Trophoblast cell (in vitro differentiated cells and primary cell): ENCODE measurements around the gene WT1.

Experiments
- DNase-seq, 2 donors: peaks; one replicate each; pipeline ENCODE4 v3.0.0-alpha.2; 2016
- H2AFZ ChIP-seq: 2 replicates; pipeline ENCODE4 v1.6.1; 2013; ENCODE audit warnings: low read length, moderate library complexity, mild to moderate bottlenecking; ENCODE audit not compliant: insufficient read depth, poor library complexity
- H2AK5ac ChIP-seq: 2 replicates; pipeline ENCODE4 v1.6.1; 2013; ENCODE audit warnings: mild to moderate bottlenecking, low read length
- H2BK120ac ChIP-seq: 2 replicates; pipeline ENCODE4 v1.6.1; 2013; ENCODE audit warnings: low read length, mild to moderate bottlenecking, moderate library complexity; ENCODE audit not compliant: insufficient read depth, poor library complexity
- H2BK12ac ChIP-seq: 2 replicates; pipeline ENCODE4 v1.6.1; 2013; ENCODE audit warnings: mild to moderate bottlenecking, low read length, moderate library complexity
- H2BK5ac ChIP-seq: 2 replicates; pipeline ENCODE4 v1.6.1; 2013; ENCODE audit warnings: low read length, low read depth, moderate library complexity, mild to moderate bottlenecking; ENCODE audit not compliant: poor library complexity
- H3K14ac ChIP-seq: 2 replicates; pipeline ENCODE4 v1.6.1; 2013; ENCODE audit warnings: mild to moderate bottlenecking, low read length
- H3K18ac ChIP-seq: 2 replicates; pipeline ENCODE4 v1.6.1; 2013; ENCODE audit warnings: mild to moderate bottlenecking, low read length
- H3K23ac ChIP-seq: 2 replicates; pipeline ENCODE4 v1.6.1; 2013; ENCODE audit warnings: low read length
- H3K27ac ChIP-seq: 2 replicates; pipeline ENCODE4 v1.5.1; 2013; ENCODE audit warnings: low read depth, mild to moderate bottlenecking, inconsistent platforms, low read length, moderate library complexity
- H3K27me3 ChIP-seq: 2 replicates; pipeline ENCODE4 v1.6.1; 2013; ENCODE audit warnings: inconsistent platforms, mild to moderate bottlenecking, low read length, moderate library complexity; ENCODE audit not compliant: insufficient read depth
- H3K36me3 ChIP-seq, 2 experiments: 1 replicate in 1 of 2; 2 replicates in 1 of 2; pipeline ENCODE4 v1.6.1; 2013; ENCODE audit warnings: low read length in 2 of 2, mild to moderate bottlenecking in 2 of 2, moderate library complexity in 1 of 2; ENCODE audit not compliant: insufficient read depth in 2 of 2, control insufficient read depth in 1 of 2
- H3K4ac ChIP-seq: 2 replicates; pipeline ENCODE4 v1.6.1; 2013; ENCODE audit warnings: low read depth, mild to moderate bottlenecking, low read length, moderate library complexity
- H3K4me1 ChIP-seq, 2 experiments: 1 replicate in 1 of 2; 2 replicates in 1 of 2; pipeline ENCODE4 v1.6.1; 2013; ENCODE audit warnings: low read length in 2 of 2, mild to moderate bottlenecking in 2 of 2, moderate library complexity in 1 of 2; ENCODE audit not compliant: insufficient read depth in 2 of 2, control insufficient read depth in 1 of 2
- H3K4me2 ChIP-seq: 2 replicates; pipeline ENCODE4 v1.6.1; 2013; ENCODE audit warnings: inconsistent platforms, mild to moderate bottlenecking, low read length, moderate library complexity
- H3K4me3 ChIP-seq: 2 replicates; pipeline ENCODE4 v1.5.1; 2013; ENCODE audit warnings: mild to moderate bottlenecking, low read depth, low read length, inconsistent platforms
- H3K79me1 ChIP-seq: one replicate; pipeline ENCODE4 v1.6.1; 2013; ENCODE audit warnings: low read length
- H3K79me2 ChIP-seq: 2 replicates; pipeline ENCODE4 v1.6.1; 2013; ENCODE audit warnings: low read length, mild to moderate bottlenecking; ENCODE audit not compliant: control insufficient read depth, insufficient read depth, poor library complexity
- H3K9ac ChIP-seq: 2 replicates; pipeline ENCODE4 v1.6.1; 2013; ENCODE audit warnings: mild to moderate bottlenecking, low read length
- H3K9me3 ChIP-seq: 2 replicates; pipeline ENCODE4 v1.6.1; 2013; ENCODE audit warnings: low read depth, mild to moderate bottlenecking, control low read depth, inconsistent platforms, low read length; ENCODE audit not compliant: insufficient read depth
- H4K12ac ChIP-seq: 2 replicates; pipeline ENCODE4 v1.6.1; 2013; ENCODE audit warnings: low read depth, mild to moderate bottlenecking, low read length, moderate library complexity
- H4K8ac ChIP-seq: 2 replicates; pipeline ENCODE4 v1.6.1; 2013; ENCODE audit warnings: low read depth, mild to moderate bottlenecking, low read length, moderate library complexity
- H4K91ac ChIP-seq: one replicate; pipeline ENCODE4 v1.6.1; 2013; ENCODE audit warnings: low read depth, mild to moderate bottlenecking, low read length, moderate library complexity
- WGBS: extraction: QIAGEN DNeasy Blood & Tissue Kit; methylation state at CpG from one replicate; pipeline ENCODE4 v1.1.7; 2013; ENCODE audit warnings: missing lambda C conversion rate; ENCODE audit not compliant: insufficient read length, insufficient coverage; ENCODE audit errors: extremely low coverage; 5-methylcytosine and 5-hydroxymethylcytosine counted together

Gene WT1

DNA sequence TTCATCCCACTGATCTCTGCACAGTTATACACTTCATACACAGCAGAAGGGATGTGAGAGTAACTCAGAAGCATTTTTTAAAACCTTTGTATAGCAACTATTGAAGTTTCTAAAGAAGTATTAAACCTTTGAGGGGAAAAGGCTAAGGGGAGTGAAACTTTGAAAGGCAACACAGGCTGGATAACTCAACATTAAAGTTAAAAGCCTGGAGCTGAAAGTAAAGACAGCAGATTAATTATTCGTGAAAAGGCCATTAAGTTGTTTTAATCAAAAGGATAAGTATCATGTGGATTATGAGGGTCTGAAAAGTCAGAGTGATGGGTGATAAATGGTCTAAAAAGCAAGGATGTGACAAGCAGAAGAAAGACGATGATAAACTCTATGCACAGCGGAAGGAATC is 17.5 kb downstream of the WT1 start:
- Histone ChIP-seq H3K27me3 (no peaks in the 10 kb centered on the region), H2AK5ac (no peak overlapping the region), H2BK5ac (no peak overlapping the region), H3K4me1 (peaks cover 7 to 8% of the 10 kb centered on the region in 2 experiments), H2BK12ac (no peak overlapping the region), H3K36me3 (no peaks in the 10 kb centered on the region), H3K23ac (no peak overlapping the region), H2AFZ (no peak overlapping the region), H3K79me2 (no peaks in the 10 kb centered on the region), H3K9me3 (no peaks in the 10 kb centered on the region), H3K4me3 (no peak overlapping the region), H4K8ac (no peak overlapping the region), H3K18ac (no peak overlapping the region), H3K4me2 (no peak overlapping the region), H2BK120ac (no peak overlapping the region), H3K9ac (no peak overlapping the region), H4K12ac (no peak overlapping the region), H3K4ac (no peak overlapping the region), H3K14ac (no peak overlapping the region), H4K91ac (no peak overlapping the region), H3K27ac (no peak overlapping the region), H3K79me1 (no peaks in the 10 kb centered on the region)
- no CpG with 5 or more reads among the region's 3 CpGs for WGBS
- no peak for DNase-seq

GRCh38 chr11:32416301-32416700 is 19.0 kb downstream of the WT1 start:
- no peak overlapping the region for H3K4me2 ChIP-seq
- no peak for DNase-seq

DNA sequence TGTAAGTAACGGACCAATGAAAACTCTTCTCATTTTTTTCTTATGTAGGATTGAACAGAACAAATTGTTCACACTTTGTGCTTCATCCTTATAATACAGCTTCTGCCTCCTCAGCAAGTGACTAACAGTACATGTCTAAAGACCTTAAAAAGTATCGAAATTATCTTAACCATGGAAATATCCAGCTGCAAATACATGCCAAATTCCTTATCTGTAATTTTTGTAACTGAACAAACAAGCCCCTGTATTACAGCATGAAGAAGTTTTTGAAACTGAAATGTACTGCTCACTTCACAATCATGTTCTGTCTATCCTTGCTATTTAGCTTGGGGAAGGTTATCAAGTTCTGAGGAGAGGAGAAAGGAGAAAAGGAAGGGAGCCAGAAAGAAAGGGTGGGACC is 20.4 kb downstream of the WT1 start:
- no CpG with 5 or more reads among the region's 2 CpGs for WGBS
- Histone ChIP-seq H3K4ac (no peak overlapping the region), H3K27me3 (no peaks in the 10 kb centered on the region), H3K27ac (no peak overlapping the region), H3K4me2 (no peak overlapping the region), H3K9ac (no peak overlapping the region), H3K4me1 (peaks cover 1 to 3% of the 10 kb centered on the region in 2 experiments), H3K36me3 (no peaks in the 10 kb centered on the region), H3K14ac (no peak overlapping the region), H2BK120ac (no peak overlapping the region), H4K91ac (no peak overlapping the region), H4K12ac (no peak overlapping the region), H3K9me3 (no peaks in the 10 kb centered on the region), H3K79me2 (no peaks in the 10 kb centered on the region), H2AFZ (no peak overlapping the region), H2BK12ac (no peak overlapping the region), H2BK5ac (no peak overlapping the region), H3K4me3 (no peak overlapping the region), H3K23ac (no peak overlapping the region), H3K79me1 (no peaks in the 10 kb centered on the region), H4K8ac (no peak overlapping the region), H2AK5ac (no peak overlapping the region), H3K18ac (no peak overlapping the region)
- no peak for DNase-seq

More at GRCh38 chr11:32416301-32416700, 19.0 kb downstream of the WT1 start:
- no peaks in the 10 kb centered on the region for H3K27me3 ChIP-seq
- no peak overlapping the region for H2BK120ac ChIP-seq
- H4K91ac ChIP-seq: no peak overlapping the region
- no peak overlapping the region for H3K27ac ChIP-seq
- no peak overlapping the region for H2AK5ac ChIP-seq
- H3K36me3 ChIP-seq: no peaks in the 10 kb centered on the region
- no peak overlapping the region for H2AFZ ChIP-seq
- H3K9me3 ChIP-seq: no peaks in the 10 kb centered on the region
- WGBS: no CpG with 5 or more reads among the region's 4 CpGs
- H3K23ac ChIP-seq: no peak overlapping the region
- no peak overlapping the region for H2BK12ac ChIP-seq
- no peak overlapping the region for H4K12ac ChIP-seq
- H3K9ac ChIP-seq: no peak overlapping the region
- no peak overlapping the region for H2BK5ac ChIP-seq
- no peak overlapping the region for H3K4ac ChIP-seq
- H3K4me1 ChIP-seq: peaks cover 7 to 8% of the 10 kb centered on the region in 2 experiments
- H3K18ac ChIP-seq: no peak overlapping the region
- H3K79me1 ChIP-seq: no peaks in the 10 kb centered on the region
- H4K8ac ChIP-seq: no peak overlapping the region
- no peaks in the 10 kb centered on the region for H3K79me2 ChIP-seq
- no peak overlapping the region for H3K4me3 ChIP-seq
- no peak overlapping the region for H3K14ac ChIP-seq

DNA sequence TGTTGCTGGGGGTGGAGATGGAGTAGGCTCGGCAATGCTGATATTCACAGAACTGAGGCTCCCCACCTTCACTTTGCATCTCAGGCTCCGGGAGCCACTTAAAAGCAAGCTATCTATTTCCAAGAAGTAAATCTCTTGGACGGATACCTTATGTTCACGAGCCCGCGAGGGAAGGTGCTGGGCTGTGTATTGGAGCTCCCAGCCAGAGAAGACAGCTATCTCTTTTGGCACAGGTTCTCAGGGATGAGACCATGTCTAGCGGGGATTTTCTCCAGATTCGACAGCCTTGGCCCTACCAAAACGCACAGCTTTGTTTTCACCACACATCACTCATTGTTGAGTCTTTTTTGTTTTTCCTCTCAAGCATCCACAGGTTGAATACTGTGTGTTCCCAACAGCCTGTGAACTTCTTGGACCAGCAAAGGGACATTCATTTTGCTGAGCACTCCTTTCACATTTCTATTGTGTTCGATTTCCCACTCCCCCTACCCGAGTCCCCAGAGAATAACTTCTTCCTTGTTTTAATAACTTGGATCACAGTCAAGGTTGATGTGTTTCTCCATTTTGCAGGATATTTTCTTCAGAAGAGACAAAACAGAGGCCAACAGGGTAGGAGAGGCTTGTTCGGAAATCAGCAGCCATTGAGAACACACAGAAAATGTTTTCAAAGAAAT is 23.3 kb downstream of the WT1 start:
- no CpG with 5 or more reads among the region's 12 CpGs for WGBS
- H3K14ac ChIP-seq: no peak overlapping the region
- H3K79me2 ChIP-seq: no peaks in the 10 kb centered on the region
- no peak overlapping the region for H3K23ac ChIP-seq
- H2BK5ac ChIP-seq: no peak overlapping the region
- H4K91ac ChIP-seq: no peak overlapping the region
- H3K18ac ChIP-seq: no peak overlapping the region
- H2BK12ac ChIP-seq: no peak overlapping the region
- H4K12ac ChIP-seq: no peak overlapping the region
- no peaks in the 10 kb centered on the region for H3K9me3 ChIP-seq
- H3K4me2 ChIP-seq: no peak overlapping the region
- DNase-seq: no peak
- H3K79me1 ChIP-seq: no peaks in the 10 kb centered on the region
- H3K36me3 ChIP-seq: no peaks in the 10 kb centered on the region
- H4K8ac ChIP-seq: no peak overlapping the region
- H3K27me3 ChIP-seq: no peaks in the 10 kb centered on the region
- H2BK120ac ChIP-seq: no peak overlapping the region
- H2AK5ac ChIP-seq: no peak overlapping the region
- no peak overlapping the region for H3K27ac ChIP-seq
- H3K4me1 ChIP-seq: peaks cover 0 to 3% of the 10 kb centered on the region in 2 experiments
- no peak overlapping the region for H2AFZ ChIP-seq
- H3K9ac ChIP-seq: no peak overlapping the region
- H3K4me3 ChIP-seq: no peak overlapping the region
- H3K4ac ChIP-seq: no peak overlapping the region
